Measurements from ENCODE around the gene EPHA8.

Gene EPHA8

GRCh38 chr1:22597301-22597965, 34.1 kb downstream of the EPHA8 start (continued):
- TF ChIP-seq KLF8 (tag by site-specific recombination; IDR thresholded peaks at IDR 0.05) (no peak), ZNF692 (tag by site-specific recombination; IDR thresholded peaks at IDR 0.05) (no peak), ZNF837 (tag by site-specific recombination; IDR thresholded peaks at IDR 0.05) (no peak)

- no peaks in the 10 kb centered on the region for H3K9me3 ChIP-seq (ENCODE audit: control insufficient read depth, insufficient read depth, low read depth, low read length)
- POLR2A ChIA-PET = no interaction called here
- H3K4me1 ChIP-seq (ENCODE audit: control insufficient read depth, insufficient read depth, low read length) = no peaks in the 10 kb centered on the region
- no peaks in the 10 kb centered on the region for H3K36me3 ChIP-seq (ENCODE audit: control insufficient read depth in 2 of 2, insufficient read depth in 1 of 2, low read length in 2 of 2)
- no peak for TF ChIP-seq ZNF155 (tag by site-specific recombination; IDR thresholded peaks at IDR 0.05)
- no peak for TF ChIP-seq ZNF777 (tag by site-specific recombination; IDR thresholded peaks at IDR 0.05; ENCODE audit: borderline replicate concordance)
- TF ChIP-seq GFI1B (tag by site-specific recombination; IDR thresholded peaks at IDR 0.05) = no peak
- TF ChIP-seq GLI2 (tag by site-specific recombination; IDR thresholded peaks at IDR 0.05; ENCODE audit: borderline replicate concordance, low read depth) = no peak
- TF ChIP-seq PBX3 (CRISPR knock-in tag; IDR thresholded peaks at IDR 0.05) = no peak
- TF ChIP-seq ZNF791 (tag by site-specific recombination; IDR thresholded peaks at IDR 0.05) = no peak
- TF ChIP-seq SP3 (tag by site-specific recombination; IDR thresholded peaks at IDR 0.05) = no peak
- no peak for TF ChIP-seq ZNF626 (tag by site-specific recombination; IDR thresholded peaks at IDR 0.05)
- no peak for TF ChIP-seq ZNF837 (tag by site-specific recombination; IDR thresholded peaks at IDR 0.05)
- CTCF ChIA-PET = no interaction called here
- H3K4me3 ChIP-seq (ENCODE audit: low read depth, low read length) = no peak overlapping the region
- H3K27ac ChIP-seq (ENCODE audit: extremely low read depth, low read depth, low read length) = no peak overlapping the region
These were observed 34.7 kb downstream of the EPHA8 start for GRCh38 chr1:22597996-22598395.

- CTCF ChIA-PET = interaction anchor here (0.6 kb wide), 1 partner anchor 234 kb away, joined by 4 read pairs; no protein-coding TSS in a partner anchor
- no peak for TF ChIP-seq REST (tag by site-specific recombination; IDR thresholded peaks at IDR 0.05)
- no peak for TF ChIP-seq ZNF23 (tag by site-specific recombination; IDR thresholded peaks at IDR 0.05; ENCODE audit: borderline replicate concordance)
- H3K4me3 ChIP-seq (ENCODE audit: low read depth, low read length) = no peak overlapping the region
- H3K27ac ChIP-seq (ENCODE audit: extremely low read depth, low read depth, low read length) = no peak overlapping the region
- no peaks in the 10 kb centered on the region for H3K36me3 ChIP-seq (ENCODE audit: control insufficient read depth in 2 of 2, insufficient read depth in 1 of 2, low read length in 2 of 2)
- no peaks in the 10 kb centered on the region for H3K9me3 ChIP-seq (ENCODE audit: control insufficient read depth, insufficient read depth, low read depth, low read length)
- POLR2A ChIA-PET = no interaction called here
- H3K4me1 ChIP-seq (ENCODE audit: control insufficient read depth, insufficient read depth, low read length) = no peaks in the 10 kb centered on the region
These were observed 35.4 kb downstream of the EPHA8 start for GRCh38 chr1:22598736-22599135.
